Right renal cortex interstitium (tissue), 3 donors: Measurements from ENCODE around the gene SURF1. TPM values are rescaled to one million over a fixed set of nuclear protein-coding genes. Genes with fewer than 3 reads are reported as not detected.
"Not testable (repeated sequence)": the region's sequence is repeated elsewhere in the genome, so short reads cannot be mapped to it uniquely, and the experiment has no call there.

Experiments
- DNase-seq, 3 donors: peaks; one replicate each; pipeline ENCODE4 v3.0.0-alpha.2; 2013; ENCODE audit warnings: low read depth in 3 of 3, low spot score in 2 of 3
- polyA plus RNA-seq, 3 donors: library from polyadenylated mRNA; unstranded; fragments of 120-200 nt; gene quantifications; one replicate each; pipeline ENCODE4 v1.2.1, GENCODE V29; 2013; ENCODE audit not compliant: insufficient read length in 3 of 3

The SURF1 gene
- polyA plus RNA-seq = 10 to 100 TPM; 36.6 to 47.0 (median 42.2) TPM

- peak in 2 of 3 donors; percentile 63 to 69 for DNase-seq
These were observed at the start of gene SURF1, which contains the start of gene SURF2 for GRCh38 chr9:133356391-133357091. TSS of gene SURF1 (minus strand) at chr9:133356487. CDS start at chr9:133356453, 34 bp downstream. TSS of gene SURF2 (plus strand) at chr9:133356550. CDS start at chr9:133356593, 43 bp downstream.

- no peak for DNase-seq
These were observed 49.5 kb upstream of the SURF1 start for GRCh38 chr9:133405508-133406438.

- DNase-seq = no peak
These were observed 48.2 kb upstream of the SURF1 start for GRCh38 chr9:133404454-133405002.

GRCh38 chr9:133403766-133404453 lies 47.6 kb upstream of the SURF1 start:
- no peak for DNase-seq

GRCh38 chr9:133402689-133403088 lies 46.4 kb upstream of the SURF1 start:
- no peak for DNase-seq

- DNase-seq = no peak
These were observed 45.3 kb upstream of the SURF1 start for GRCh38 chr9:133401588-133401987.

GRCh38 chr9:133400292-133400691 lies 44.0 kb upstream of the SURF1 start:
- DNase-seq = no peak

- no peak for DNase-seq
These were observed 41.6 kb upstream of the SURF1 start for GRCh38 chr9:133397895-133398294.

GRCh38 chr9:133397370-133397769 lies 41.1 kb upstream of the SURF1 start:
- DNase-seq = no peak

GRCh38 chr9:133396952-133397351 lies 40.7 kb upstream of the SURF1 start:
- no peak for DNase-seq

GRCh38 chr9:133394687-133395271 lies 38.5 kb upstream of the SURF1 start:
- DNase-seq = no peak

GRCh38 chr9:133393399-133393798 lies 37.1 kb upstream of the SURF1 start:
- DNase-seq = no peak

GRCh38 chr9:133392308-133392707 lies 36.0 kb upstream of the SURF1 start:
- not testable (repeated sequence) for DNase-seq

- DNase-seq = not testable (repeated sequence)
These were observed 35.2 kb upstream of the SURF1 start for GRCh38 chr9:133391449-133391848.

GRCh38 chr9:133390713-133391112 lies 34.4 kb upstream of the SURF1 start:
- DNase-seq = no peak

GRCh38 chr9:133389562-133389961 lies 33.3 kb upstream of the SURF1 start:
- no peak for DNase-seq

- no peak for DNase-seq
These were observed 32.8 kb upstream of the SURF1 start for GRCh38 chr9:133389025-133389557.

- no peak for DNase-seq
These were observed 31.4 kb upstream of the SURF1 start for GRCh38 chr9:133387680-133388079.

GRCh38 chr9:133386338-133386737 lies 30.1 kb upstream of the SURF1 start:
- DNase-seq = no peak

- no peak for DNase-seq
These were observed 29.2 kb upstream of the SURF1 start for GRCh38 chr9:133385452-133385851.
